NB4 (cell line): ENCODE data around the gene OLR1.
A peak's percentile ranks its signal among the peaks of the same experiment; 100 is the strongest.

ENCODE experiments used
- DNase-seq: peaks from one replicate; pipeline ENCODE4 v3.0.0; 2010; ENCODE audit warnings: low read depth
- H3K4me3 ChIP-seq: one replicate; pipeline ENCODE4 v1.5.1; 2011; ENCODE audit warnings: mild to moderate bottlenecking, low read depth, low read length, moderate library complexity
- MYC ChIP-seq: IDR thresholded peaks from 2 replicates; pipeline ENCODE4 v1.6.1; 2011; ENCODE audit warnings: low read depth, low read length
- POLR2A ChIP-seq: IDR thresholded peaks from 2 replicates; pipeline ENCODE4 v1.6.1; 2011; ENCODE audit warnings: mild to moderate bottlenecking; ENCODE audit not compliant: insufficient read length; ENCODE audit errors: extremely low read depth
- TF ChIP-seq, protein P1 (sequence below): IDR thresholded peaks from one replicate; pipeline ENCODE4 v1.5.1; 2012; ENCODE audit warnings: low read depth, low read length
- TF ChIP-seq, protein P2 (sequence below): IDR thresholded peaks from 2 replicates; pipeline ENCODE4 v1.6.1; 2011; ENCODE audit warnings: low read depth, low read length

OLR1 gene

DNA sequence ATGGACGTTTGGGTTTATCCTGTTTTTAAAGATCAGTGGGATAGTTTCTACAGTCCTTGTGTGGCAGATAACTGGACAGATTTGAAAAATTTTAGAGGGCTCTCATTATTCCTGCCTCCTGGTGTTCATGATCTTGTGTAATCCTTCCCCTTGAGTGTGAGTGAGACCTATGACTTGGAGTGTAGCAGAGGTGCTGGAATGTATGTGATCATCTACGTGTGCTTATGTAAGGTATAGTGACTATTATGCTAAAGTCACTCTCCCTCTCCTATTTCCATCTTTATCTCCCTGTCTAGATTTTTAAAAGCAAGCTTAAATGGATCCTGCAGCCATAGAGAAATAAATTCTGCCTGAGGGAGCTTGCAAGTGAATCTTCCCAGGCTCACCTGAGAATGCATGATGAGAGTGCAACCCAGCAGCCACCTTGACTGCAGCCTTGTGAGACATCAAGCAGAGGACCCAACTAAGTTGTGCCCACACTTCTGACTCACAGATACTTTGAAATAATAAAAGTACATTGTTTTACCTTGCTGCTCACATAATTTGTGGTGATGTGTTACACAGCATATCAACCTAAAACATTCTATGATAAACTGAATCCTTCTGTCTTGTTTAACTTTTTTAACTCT lies 3.2 kb upstream of the OLR1 start:
- H3K4me3 ChIP-seq, result no peak overlapping the region
- TF ChIP-seq POLR2A (no peak), MYC (no peak)
- TF ChIP-seq, protein P1, sequence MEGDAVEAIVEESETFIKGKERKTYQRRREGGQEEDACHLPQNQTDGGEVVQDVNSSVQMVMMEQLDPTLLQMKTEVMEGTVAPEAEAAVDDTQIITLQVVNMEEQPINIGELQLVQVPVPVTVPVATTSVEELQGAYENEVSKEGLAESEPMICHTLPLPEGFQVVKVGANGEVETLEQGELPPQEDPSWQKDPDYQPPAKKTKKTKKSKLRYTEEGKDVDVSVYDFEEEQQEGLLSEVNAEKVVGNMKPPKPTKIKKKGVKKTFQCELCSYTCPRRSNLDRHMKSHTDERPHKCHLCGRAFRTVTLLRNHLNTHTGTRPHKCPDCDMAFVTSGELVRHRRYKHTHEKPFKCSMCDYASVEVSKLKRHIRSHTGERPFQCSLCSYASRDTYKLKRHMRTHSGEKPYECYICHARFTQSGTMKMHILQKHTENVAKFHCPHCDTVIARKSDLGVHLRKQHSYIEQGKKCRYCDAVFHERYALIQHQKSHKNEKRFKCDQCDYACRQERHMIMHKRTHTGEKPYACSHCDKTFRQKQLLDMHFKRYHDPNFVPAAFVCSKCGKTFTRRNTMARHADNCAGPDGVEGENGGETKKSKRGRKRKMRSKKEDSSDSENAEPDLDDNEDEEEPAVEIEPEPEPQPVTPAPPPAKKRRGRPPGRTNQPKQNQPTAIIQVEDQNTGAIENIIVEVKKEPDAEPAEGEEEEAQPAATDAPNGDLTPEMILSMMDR, result no peak
- TF ChIP-seq, protein P2, sequence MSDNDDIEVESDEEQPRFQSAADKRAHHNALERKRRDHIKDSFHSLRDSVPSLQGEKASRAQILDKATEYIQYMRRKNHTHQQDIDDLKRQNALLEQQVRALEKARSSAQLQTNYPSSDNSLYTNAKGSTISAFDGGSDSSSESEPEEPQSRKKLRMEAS, result no peak
- no peak for DNase-seq

DNA sequence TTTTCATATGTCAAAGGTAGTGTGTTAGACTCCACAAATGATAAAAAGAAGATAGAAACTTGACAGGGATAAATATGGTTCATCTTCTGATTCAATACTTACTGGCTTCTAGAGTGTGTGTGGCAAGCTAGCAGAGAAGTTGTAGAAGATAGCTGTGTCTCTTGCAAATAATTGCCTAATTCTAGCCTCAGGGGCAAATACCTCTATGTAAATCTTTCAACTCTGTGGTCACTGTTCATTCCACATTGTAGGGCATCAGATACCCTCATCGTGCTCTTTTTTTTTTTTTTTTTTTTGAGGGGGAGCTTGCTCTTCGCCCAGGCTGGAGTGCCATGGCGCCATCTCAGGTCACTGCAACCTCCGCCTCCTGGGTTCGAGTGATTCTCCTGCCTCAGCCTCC lies 1.7 kb downstream of the OLR1 start:
- TF ChIP-seq, protein P2, result no peak
- TF ChIP-seq, protein P1, result no peak
- TF ChIP-seq POLR2A (no peak), MYC (no peak)
- no peak overlapping the region for H3K4me3 ChIP-seq
- DNase-seq, result peak; percentile 18

DNA sequence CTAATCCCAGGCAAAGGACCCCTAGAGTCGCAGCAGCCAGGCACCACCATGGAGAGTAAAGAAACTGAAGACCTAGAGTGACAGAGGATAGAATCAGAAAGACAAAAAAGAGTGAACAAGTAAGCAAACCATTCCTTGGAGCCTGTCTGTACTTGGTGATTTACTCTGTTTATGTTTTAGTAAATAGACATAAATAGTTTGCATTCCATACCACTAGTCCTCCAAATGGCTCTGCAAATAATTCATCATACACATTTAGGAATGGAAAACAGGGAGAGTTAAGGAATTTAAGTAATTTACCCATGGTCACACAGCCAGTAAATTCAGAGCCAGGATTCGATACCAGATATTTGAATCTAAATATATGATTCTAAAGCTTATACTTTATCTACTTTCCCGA lies 2.8 kb downstream of the OLR1 start:
- no peak overlapping the region for H3K4me3 ChIP-seq
- no peak for TF ChIP-seq POLR2A
- TF ChIP-seq MYC, result no peak
- TF ChIP-seq, protein P2, result no peak
- TF ChIP-seq, protein P1, result no peak
- no peak for DNase-seq

DNA sequence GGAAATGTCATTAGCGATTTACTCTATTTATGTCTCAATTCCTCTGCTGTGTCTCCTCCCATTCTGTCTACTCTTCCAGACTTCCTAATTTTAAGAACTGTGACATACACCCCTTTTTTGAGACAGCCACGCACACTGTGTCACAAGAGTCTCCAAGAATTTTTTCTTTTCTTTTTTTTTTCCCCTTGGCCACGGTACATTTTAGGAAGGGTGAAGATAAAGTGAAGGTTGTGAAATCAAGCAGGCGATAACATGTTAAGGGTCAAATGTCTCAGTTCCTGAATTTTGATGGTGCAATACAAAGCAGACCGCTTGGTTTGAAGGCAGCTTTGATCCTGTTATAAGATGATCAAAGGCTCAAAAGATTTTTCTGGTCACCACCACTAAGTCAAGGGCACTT lies 4.3 kb downstream of the OLR1 start:
- TF ChIP-seq POLR2A (no peak), MYC (peak; percentile 30; the same call in 1 of the 2 replicates)
- TF ChIP-seq, protein P2, result 0 out of 2 replicates have a peak, but pooled peaks have one; percentile 7
- TF ChIP-seq, protein P1, result no peak
- H3K4me3 ChIP-seq, result no peak overlapping the region
- peak; percentile 84 for DNase-seq

DNA sequence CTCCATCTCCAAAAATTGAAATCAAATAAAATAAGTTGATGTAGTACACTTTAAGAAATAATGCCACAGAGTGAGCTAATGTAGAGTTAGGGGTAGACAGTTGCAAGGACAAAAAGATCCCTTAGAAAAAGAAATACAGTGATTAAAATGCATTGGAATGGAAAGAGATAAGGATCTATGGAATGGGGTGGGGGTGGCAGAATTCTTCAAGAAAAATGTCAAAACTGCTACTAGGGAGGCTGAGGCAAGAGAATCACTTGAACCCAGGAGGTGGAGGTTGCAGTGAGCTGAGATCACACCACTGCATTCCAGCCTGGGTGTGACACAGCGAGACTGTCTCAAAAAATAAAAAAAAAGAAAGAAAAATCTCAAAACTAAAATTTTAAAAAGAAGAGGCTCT lies 6.5 kb downstream of the OLR1 start:
- TF ChIP-seq, protein P2, result no peak
- TF ChIP-seq MYC (no peak), POLR2A (no peak)
- TF ChIP-seq, protein P1, result no peak
- no peak for DNase-seq
- no peak overlapping the region for H3K4me3 ChIP-seq
